Measurements from ENCODE around the gene GOLGA6L25. TPM values are rescaled to one million over a fixed set of nuclear protein-coding genes. Genes with fewer than 3 reads are reported as not detected.
"Not testable (repeated sequence)": the region's sequence is repeated elsewhere in the genome, so short reads cannot be mapped to it uniquely, and the experiment has no call there.

Gene GOLGA6L25, protein sequence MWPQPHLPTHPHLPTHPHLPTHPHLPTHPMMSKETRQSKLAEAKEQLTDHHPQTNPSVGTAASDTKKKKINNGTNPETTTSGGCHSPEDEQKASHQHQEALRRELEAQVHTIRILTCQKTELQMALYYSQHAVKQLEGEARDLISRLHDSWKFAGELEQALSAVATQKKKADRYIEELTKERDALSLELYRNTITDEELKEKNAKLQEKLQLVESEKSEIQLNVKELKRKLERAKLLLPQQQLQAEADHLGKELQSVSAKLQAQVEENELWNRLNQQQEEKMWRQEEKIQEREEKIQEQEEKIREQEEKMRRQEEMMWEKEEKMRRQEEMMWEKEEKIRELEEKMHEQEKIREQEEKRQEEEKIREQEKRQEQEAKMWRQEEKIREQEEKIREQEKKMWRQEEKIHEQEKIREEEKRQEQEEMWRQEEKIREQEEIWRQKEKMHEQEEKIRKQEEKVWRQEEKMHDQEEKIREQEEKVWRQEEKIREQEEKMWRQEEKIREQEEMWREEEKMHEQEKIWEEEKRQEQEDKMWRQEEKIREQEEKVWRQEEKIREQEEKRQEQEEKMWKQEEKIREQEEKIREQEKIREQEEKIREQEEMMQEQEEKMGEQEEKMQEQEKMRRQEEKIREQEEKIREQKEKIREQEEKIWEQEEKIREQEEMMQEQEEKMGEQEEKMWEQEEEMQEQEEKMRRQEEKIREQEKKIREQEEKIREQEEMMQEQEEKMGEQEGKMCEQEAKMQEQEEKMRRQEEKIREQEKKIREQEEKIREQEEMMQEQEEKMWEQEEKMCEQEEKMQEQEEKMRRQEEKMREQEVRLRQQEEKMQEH
- not detected in 2 replicates for total RNA-seq (2016; rRNA removed; fragmentation: Illumina TruSeq; extraction: Trizol)
- not detected in 2 replicates for total RNA-seq (2016; cell fraction: cytosol; rRNA removed; fragmentation: Illumina TruSeq; extraction: Trizol; ENCODE audit: low read depth)
- not detected in 2 replicates for total RNA-seq (2016; cell fraction: insoluble cytoplasmic fraction; rRNA removed; fragmentation: Illumina TruSeq; extraction: Trizol)
- total RNA-seq (2016; cell fraction: membrane; rRNA removed; fragmentation: Illumina TruSeq; extraction: Trizol) = not detected in 2 replicates
- not detected in 2 replicates for total RNA-seq (2016; cell fraction: nucleus; rRNA removed; fragmentation: Illumina TruSeq; extraction: Trizol)
- not detected in 2 replicates for polyA plus RNA-seq (2011; rRNA removed)
- polyA plus RNA-seq (2011; cell fraction: cytosol; rRNA removed) = not detected in 2 replicates
- polyA plus RNA-seq (2011; cell fraction: nucleus; rRNA removed) = not detected in 2 replicates
- not detected in 2 replicates for polyA plus RNA-seq (2012)
- not detected in 2 replicates for polyA plus RNA-seq (2016; cell fraction: cytosol; fragmentation: Illumina TruSeq; extraction: Trizol; ENCODE audit: low read depth)
- polyA plus RNA-seq (2016; cell fraction: insoluble cytoplasmic fraction; fragmentation: Illumina TruSeq; extraction: Trizol; ENCODE audit: low read depth) = not detected in 2 replicates
- not detected in 2 replicates for polyA plus RNA-seq (2016; cell fraction: membrane; fragmentation: Illumina TruSeq; extraction: Trizol; ENCODE audit: low read depth)
- polyA plus RNA-seq (2016; cell fraction: nucleus; fragmentation: Illumina TruSeq; extraction: Trizol; ENCODE audit: insufficient read depth, low read depth) = not detected in 2 replicates
- polyA minus RNA-seq (2011; rRNA and poly(A)+ RNA removed; ENCODE audit: low replicate concordance) = not detected in 2 replicates
- polyA minus RNA-seq (2011; cell fraction: cytosol; rRNA and poly(A)+ RNA removed) = not detected in 2 replicates
- not detected in 2 replicates for polyA minus RNA-seq (2011; cell fraction: nucleus; rRNA and poly(A)+ RNA removed)
- Bru-seq, nascent RNA = not detected
- BruChase-seq, experiment 1, labeled RNA remaining after a 6-hour chase = not detected
- not detected for BruChase-seq, experiment 2, labeled RNA remaining after a 2-hour chase
- long read RNA-seq, experiment 1 = 0 reads
- long read RNA-seq, experiment 2 = 0 reads

GRCh38 chr15:28553268-28553667 lies at the start of gene GOLGA6L25:
Gene GOLGA6L25, plus strand, starts transcription at chr15:28553568. Its CDS starts 61 bp downstream, at chr15:28553629.
- BruUV-seq (replicated peaks); ATAC-seq: not testable (repeated sequence)

DNA sequence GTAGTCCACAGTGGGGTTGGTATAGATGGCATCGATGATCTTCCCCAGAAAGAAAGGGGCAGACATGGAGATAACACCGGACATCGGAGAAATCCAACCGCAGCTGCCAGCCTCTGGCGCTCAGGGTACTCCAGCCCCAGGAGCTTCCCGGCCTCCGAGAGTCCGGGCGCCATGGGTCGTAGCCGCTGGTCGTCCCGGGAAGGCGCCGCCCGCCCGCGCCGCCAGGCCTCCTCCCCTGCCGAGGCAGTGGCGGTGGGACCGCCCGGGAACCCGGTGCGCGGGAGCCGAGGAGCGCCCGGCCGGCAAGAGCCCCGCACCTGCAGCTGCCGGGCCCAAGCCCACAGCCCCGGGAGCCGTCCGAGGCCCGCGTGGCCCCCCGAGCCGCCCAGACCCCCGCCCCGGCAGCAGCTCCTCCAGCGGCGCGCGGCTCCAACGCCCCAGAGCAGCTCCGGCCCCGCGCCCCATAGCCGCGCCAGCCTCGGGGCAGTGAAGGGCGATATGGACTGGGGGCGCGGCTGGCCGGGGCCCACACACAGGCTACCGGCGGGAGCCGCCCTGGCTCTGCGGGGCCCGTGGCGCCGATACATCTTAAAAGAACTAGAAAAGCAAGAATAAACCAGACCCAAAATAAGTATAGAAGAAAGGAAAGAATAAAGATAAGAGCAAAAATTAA lies 45.0 kb upstream of the GOLGA6L25 start:
- FAIRE-seq; H3K27ac ChIP-seq (ENCODE audit: extremely low read length, insufficient read depth, low read length); H3K4me3 ChIP-seq (replicated peaks in 1 of 3; ENCODE audit: insufficient read depth in 1 of 3, low read depth in 2 of 3, low read length in 3 of 3); BruUV-seq (replicated peaks); H3K4me1 ChIP-seq (ENCODE audit: insufficient read depth, low read length); H3K9ac ChIP-seq (ENCODE audit: insufficient read depth, low read depth, low read length); H3K79me2 ChIP-seq (ENCODE audit: insufficient read depth, low read length); H3K27me3 ChIP-seq (ENCODE audit: control insufficient read depth in 1 of 2, insufficient read depth in 2 of 2, low read length in 2 of 2); H4K20me1 ChIP-seq (ENCODE audit: insufficient read depth, low read length); DNase-seq (ENCODE audit: low spot score); intact Hi-C loops (cut with micrococcal nuclease; ENCODE audit: unreplicated experiment); H3K9me3 ChIP-seq (ENCODE audit: low read length); H3K4me2 ChIP-seq (ENCODE audit: low read depth, low read length); H3K36me3 ChIP-seq (replicated peaks in 1 of 2; ENCODE audit: control insufficient read depth in 1 of 2, insufficient read depth in 2 of 2, low read length in 2 of 2); ATAC-seq; in situ Hi-C loops (cut with HindIII; ENCODE audit: extremely low pct_ligation_motif_present, low pct_unique_long_range_greater_than_20kb); H2AFZ ChIP-seq (ENCODE audit: low read length); CTCF ChIA-PET (ENCODE audit: low intra/inter-chr PET ratio, low total read pairs); POLR2A ChIA-PET: not testable (repeated sequence)
- WGBS (ENCODE audit: low lambda C conversion rate) = 15% methylated on average over 13 of the region's 63 CpGs

More at GRCh38 chr15:28553268-28553667, at the start of gene GOLGA6L25:
- DNase-seq (ENCODE audit: low spot score); H3K9me3 ChIP-seq (ENCODE audit: low read length); FAIRE-seq; H3K9ac ChIP-seq (ENCODE audit: insufficient read depth, low read depth, low read length); intact Hi-C loops (cut with micrococcal nuclease; ENCODE audit: unreplicated experiment); H3K79me2 ChIP-seq (ENCODE audit: insufficient read depth, low read length); POLR2A ChIA-PET; H3K36me3 ChIP-seq (replicated peaks in 1 of 2; ENCODE audit: control insufficient read depth in 1 of 2, insufficient read depth in 2 of 2, low read length in 2 of 2); in situ Hi-C loops (cut with HindIII; ENCODE audit: extremely low pct_ligation_motif_present, low pct_unique_long_range_greater_than_20kb); H4K20me1 ChIP-seq (ENCODE audit: insufficient read depth, low read length); H3K4me2 ChIP-seq (ENCODE audit: low read depth, low read length); H3K4me1 ChIP-seq (ENCODE audit: insufficient read depth, low read length); CTCF ChIA-PET (ENCODE audit: low intra/inter-chr PET ratio, low total read pairs); H3K4me3 ChIP-seq (replicated peaks in 1 of 3; ENCODE audit: insufficient read depth in 1 of 3, low read depth in 2 of 3, low read length in 3 of 3); H3K27me3 ChIP-seq (ENCODE audit: control insufficient read depth in 1 of 2, insufficient read depth in 2 of 2, low read length in 2 of 2); H2AFZ ChIP-seq (ENCODE audit: low read length); H3K27ac ChIP-seq (ENCODE audit: extremely low read length, insufficient read depth, low read length): not testable (repeated sequence)
- no CpG with 5 or more reads among the region's 7 CpGs for WGBS (ENCODE audit: low lambda C conversion rate)

- H3K9ac ChIP-seq (ENCODE audit: insufficient read depth, low read depth, low read length); H3K4me3 ChIP-seq (replicated peaks in 1 of 3; ENCODE audit: insufficient read depth in 1 of 3, low read depth in 2 of 3, low read length in 3 of 3); intact Hi-C loops (cut with micrococcal nuclease; ENCODE audit: unreplicated experiment); H3K27ac ChIP-seq (ENCODE audit: extremely low read length, insufficient read depth, low read length); in situ Hi-C loops (cut with HindIII; ENCODE audit: extremely low pct_ligation_motif_present, low pct_unique_long_range_greater_than_20kb); H4K20me1 ChIP-seq (ENCODE audit: insufficient read depth, low read length); H3K27me3 ChIP-seq (ENCODE audit: control insufficient read depth in 1 of 2, insufficient read depth in 2 of 2, low read length in 2 of 2); POLR2A ChIA-PET; H3K36me3 ChIP-seq (replicated peaks in 1 of 2; ENCODE audit: control insufficient read depth in 1 of 2, insufficient read depth in 2 of 2, low read length in 2 of 2); H3K4me1 ChIP-seq (ENCODE audit: insufficient read depth, low read length); ATAC-seq; BruUV-seq (replicated peaks); DNase-seq (ENCODE audit: low spot score); H3K79me2 ChIP-seq (ENCODE audit: insufficient read depth, low read length); H3K4me2 ChIP-seq (ENCODE audit: low read depth, low read length); CTCF ChIA-PET (ENCODE audit: low intra/inter-chr PET ratio, low total read pairs); H3K9me3 ChIP-seq (ENCODE audit: low read length); H2AFZ ChIP-seq (ENCODE audit: low read length); FAIRE-seq: not testable (repeated sequence)
- WGBS (ENCODE audit: low lambda C conversion rate) = 51% methylated on average over 12 of the region's 22 CpGs
Measured at GRCh38 chr15:28514128-28514527, 39.2 kb upstream of the GOLGA6L25 start.

Measured in HepG2 (cell line).